Measurements from ENCODE around the gene STX2.

The STX2 gene

DNA sequence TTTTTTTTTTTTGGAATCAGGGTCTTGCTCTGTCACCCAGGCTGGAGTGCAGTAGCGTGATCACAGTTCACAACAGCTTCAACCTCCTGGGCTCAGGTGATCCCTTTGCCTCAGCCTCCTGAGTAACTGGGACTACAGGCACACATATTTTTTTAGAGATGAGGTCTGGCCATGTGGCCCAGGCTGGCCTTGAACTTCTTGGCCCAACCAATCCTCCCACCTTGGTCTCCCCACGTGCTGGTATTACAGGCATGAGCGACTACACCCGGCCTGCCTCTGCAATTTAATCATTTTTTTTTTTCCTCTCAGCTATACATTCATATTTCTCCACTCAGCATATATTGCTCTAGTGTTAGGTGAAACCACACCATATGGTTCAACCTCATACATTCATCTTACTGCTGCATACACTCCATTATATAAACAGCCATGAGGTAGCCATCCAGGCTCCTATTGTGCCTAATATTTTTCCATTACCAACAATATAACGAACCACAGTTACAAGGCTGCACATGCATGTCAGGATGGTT is 7.1 kb downstream of the STX2 start:
- in situ Hi-C loops (cut with MboI; ENCODE audit: low sequenced_read_pairs) = no loop called here

DNA sequence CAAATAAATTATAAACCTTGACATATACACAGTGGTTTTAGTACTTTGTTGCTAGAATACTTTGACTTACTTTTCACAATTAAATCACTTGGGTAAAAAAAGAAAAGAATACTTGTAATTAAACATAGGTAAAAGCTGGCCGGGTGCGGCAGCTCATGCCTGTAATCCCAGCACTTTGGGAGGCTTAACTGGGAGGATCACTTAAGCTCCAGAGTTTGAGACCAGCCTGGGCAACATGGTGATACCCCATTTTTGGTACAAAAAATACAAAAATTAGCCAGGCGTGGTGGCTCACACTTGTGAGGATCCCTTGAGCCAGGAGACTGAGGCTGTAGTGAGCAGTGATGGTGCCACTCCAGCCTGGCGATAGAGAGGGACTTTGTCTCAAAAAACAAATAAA is 7.8 kb downstream of the STX2 start:
- in situ Hi-C loops (cut with MboI; ENCODE audit: low sequenced_read_pairs) = no loop called here

DNA sequence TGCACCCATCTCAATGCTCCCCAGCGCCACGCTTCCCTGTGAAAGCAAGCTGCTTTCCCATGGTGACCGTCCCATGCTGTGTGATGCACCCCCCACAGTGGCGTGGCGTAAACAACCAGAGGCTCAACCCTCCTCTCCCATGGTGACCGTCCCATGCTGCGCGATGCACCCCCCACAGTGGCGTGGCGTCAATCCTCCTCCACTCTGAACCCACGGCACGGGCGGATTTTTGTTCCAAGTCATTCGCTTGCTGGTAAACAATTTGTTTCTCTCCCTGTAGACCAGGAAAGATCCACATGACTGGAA is 8.9 kb downstream of the STX2 start:
- in situ Hi-C loops (cut with MboI; ENCODE audit: low sequenced_read_pairs) = no loop called here

DNA sequence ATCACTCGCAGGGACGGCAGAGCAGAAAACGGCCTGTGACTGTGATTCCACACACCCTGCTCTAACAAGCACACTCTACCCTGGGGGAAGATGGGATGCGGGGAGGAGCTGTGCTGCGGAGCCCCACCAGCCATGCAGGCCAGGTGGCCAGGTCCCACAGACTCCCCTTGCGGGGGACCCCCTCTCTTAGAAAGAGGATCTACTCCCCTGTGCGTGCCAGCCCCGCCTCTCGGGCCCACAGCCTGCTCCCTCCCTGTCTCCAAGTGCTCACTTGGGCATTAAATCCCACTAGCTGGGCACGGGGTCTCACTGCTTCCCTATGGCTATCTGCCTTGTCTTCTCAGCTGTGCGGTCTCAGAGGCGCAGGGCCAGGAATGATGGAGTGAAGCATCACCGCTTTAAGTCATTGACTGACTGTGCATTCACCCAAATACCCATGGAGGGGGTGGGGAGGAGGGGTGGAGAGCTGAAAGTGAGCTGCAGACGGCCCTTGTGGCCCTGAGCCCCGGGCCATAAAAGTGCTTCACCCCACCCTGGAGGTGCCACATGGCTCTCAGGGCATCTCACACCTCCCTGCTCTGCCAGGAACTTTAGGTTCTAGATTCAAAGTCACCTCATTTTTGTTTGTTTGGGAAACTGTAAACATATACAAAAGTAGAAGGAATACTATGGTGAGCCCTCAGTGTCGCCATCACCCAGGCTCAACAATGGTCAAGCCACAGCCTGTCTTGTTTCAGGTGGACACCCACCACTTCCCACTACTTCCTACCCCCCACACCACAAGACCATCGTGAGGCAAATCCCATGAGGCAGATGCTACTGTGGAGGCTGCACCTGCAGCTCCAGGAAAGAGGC is 9.4 kb downstream of the STX2 start:
- in situ Hi-C loops (cut with MboI; ENCODE audit: low sequenced_read_pairs) = no loop called here

DNA sequence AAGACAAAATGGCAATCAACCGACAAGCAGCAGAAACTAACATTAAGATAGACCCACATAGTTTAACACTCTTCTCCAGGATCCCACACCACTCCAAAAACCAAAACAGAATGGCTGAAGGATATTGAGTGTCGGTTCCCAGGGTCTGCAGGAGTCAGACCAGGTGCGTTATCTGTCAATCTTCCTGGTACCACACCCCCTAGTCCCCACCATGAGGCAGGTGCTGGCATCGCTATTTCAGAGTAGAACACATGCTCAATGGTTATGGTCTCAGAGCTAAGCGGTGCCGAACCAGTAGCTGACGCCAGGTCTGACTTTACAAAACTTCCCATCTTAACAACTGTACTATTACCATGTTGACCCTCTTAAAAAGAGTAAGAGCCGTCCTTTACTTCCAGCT is 10.2 kb downstream of the STX2 start:
- in situ Hi-C loops (cut with MboI; ENCODE audit: low sequenced_read_pairs) = no loop called here

DNA sequence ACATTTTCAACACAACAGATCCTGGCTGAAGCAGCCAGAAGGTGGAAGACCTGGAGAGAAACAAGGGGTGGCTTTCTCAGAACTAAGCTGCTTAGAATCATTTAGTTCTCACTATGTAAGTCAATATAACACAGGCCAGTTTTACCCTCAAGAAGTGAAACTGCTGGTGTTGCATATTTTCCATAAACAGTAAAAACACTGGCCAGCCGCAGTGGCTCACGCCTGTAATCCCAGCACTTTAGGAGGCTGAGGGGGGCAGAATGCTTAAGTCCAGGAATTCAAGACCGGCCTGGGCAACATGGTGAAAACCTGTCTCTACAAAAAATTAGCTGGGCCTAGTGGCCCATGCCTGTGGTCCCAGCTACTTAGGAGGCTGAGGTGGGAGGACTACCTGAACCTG is 11.6 kb downstream of the STX2 start:
- in situ Hi-C loops (cut with MboI; ENCODE audit: low sequenced_read_pairs) = no loop called here

DNA sequence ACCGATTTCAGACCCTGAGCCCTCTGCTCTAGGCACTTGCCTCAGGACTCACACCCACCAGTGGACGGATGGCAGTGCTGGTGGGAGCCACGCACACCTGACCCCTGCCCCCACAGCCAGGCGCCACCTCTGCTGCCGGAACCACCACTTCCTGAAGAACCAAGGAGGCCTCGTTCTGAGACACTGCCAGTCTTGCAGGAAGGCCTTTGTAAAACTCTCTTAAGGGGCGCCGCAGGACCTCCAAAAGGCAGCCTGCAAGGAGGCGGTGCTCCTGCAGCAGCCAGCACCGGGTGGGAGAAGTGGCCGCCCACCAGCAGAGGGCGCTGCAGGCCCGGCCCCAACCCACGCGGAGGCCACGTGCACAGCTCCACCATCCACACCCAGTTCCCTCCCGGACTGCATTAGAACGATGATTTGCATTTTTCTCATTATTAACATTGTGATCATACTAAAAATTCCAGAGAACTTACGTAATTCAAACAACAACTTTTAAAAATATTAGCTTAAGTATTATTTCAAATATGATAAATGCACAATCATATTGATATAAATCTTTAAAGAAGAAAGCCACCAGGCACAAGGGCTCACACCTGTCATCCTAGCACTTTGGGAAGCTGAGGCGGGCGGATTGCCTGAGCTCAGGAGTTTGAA is 12.8 kb downstream of the STX2 start:
- in situ Hi-C loops (cut with MboI; ENCODE audit: low sequenced_read_pairs) = no loop called here

DNA sequence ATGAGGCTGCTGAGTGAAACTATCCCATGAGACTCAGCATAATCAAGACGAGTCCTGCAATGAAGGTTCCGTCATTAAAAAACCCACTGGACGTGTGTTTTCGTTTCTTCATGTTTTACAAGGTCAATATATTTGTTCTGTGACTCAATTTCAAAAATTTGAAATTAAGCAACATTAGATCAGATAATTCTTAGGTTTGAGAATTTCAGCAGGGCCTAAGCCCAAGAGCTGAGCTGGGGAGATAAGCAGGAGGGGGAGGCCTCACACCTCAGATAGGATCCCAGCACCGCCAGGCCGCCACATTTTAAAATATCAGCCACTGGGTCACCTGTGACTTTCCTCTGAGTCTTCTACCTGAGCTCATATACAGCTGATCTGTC is 13.3 kb downstream of the STX2 start:
- in situ Hi-C loops (cut with MboI; ENCODE audit: low sequenced_read_pairs) = no loop called here

DNA sequence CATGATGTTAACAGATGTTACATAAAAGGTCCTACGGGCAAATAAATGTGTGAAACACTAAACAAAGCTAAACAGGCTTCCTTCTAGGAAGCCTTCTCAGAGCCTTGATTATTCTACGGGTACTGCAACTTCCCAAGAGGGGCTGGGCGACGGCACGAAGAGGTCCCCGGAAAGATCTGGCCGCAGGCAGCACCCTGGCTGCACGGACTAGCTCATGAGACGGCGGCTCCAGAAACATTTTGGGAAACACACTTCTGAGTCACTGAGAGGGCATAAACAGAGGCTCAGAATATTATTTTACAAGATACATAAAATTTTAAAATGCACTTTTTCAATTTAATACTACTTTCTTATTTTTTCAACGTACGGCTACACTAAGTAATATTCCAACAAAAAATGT is 19.4 kb downstream of the STX2 start:
- in situ Hi-C loops (cut with MboI; ENCODE audit: low sequenced_read_pairs) = no loop called here

DNA sequence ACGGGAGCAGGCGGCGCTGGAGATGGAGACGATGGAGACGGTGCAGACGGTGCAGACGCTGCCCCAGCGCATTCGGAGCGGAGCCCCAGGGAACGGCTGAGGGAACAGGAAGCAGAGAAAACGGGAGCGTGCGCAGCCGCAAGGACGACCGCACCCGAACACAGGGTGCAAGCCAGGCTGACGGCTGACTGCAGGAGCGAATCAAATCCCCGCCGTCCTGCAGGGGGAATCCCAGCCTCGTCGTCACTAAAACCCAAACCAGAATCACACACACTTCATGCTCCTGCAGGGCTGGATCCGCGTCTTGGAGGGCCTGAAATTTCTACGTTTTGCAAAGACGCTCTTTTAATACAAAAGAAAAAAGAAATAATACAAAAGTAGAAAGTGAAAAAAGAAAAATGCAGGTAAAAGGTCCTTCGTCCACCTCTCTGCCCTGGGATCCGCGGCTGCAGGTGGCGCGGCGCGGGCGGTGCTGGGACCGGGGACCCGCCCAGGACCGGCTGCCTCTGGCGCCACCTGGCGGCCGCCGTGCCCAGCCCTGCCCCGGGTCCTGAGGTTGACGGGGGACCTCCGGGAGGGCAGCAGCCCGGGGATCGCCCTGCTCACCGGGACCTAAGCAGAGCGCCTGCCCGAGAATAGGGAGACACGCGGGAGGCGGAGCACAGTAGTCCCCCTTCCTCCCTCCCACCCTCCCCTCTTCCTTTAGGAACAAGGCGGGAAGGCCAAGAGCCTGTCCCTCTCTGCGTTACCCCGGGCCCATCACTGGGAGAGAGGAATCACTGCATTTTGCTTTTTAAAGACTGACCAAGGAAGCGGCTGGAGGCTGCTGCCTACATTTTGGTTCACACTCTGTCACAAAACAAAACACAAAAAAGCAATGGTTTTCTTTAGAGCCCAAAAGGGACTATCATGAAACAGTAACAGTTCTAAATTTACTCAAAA is 20.1 kb downstream of the STX2 start:
- in situ Hi-C loops (cut with MboI; ENCODE audit: low sequenced_read_pairs) = no loop called here

DNA sequence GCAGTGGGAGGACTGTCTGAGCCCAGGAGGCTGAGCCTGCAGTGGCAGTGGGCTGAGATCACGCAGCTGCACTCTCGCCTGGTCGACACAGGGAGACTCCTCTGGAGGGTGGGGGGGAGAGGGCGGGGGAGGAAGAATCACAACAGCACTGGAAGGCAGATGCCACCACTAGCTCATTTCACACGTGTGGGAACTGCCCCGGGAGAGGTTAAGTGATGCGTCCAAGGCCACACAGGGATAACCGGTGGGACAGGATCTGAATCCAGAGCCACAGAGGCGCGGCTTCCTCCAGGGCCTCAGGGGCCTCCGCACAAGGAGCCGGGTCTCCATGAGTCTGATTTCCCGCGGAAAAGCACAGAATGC is 20.8 kb downstream of the STX2 start:
- in situ Hi-C loops (cut with MboI; ENCODE audit: low sequenced_read_pairs) = no loop called here

DNA sequence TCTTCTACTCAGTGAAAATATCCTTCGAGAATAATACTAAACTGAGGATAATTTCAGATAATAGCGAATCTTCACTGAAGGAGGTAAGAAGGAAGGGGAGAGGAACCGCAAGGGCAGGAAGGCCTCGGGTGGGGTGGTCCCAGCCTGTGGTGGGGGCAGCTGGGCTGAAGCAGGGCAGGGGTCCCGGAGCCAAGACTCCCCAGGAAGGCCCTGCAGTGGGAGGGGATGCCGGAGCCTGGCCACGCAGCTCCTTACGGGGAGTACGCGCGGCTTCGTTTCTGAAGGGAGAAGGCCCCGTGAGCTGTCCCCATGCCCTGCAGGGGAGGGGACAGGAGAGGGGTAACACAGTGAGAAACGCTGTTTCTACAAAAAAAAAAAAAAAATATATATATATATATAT is 21.2 kb downstream of the STX2 start:
- in situ Hi-C loops (cut with MboI; ENCODE audit: low sequenced_read_pairs) = no loop called here

DNA sequence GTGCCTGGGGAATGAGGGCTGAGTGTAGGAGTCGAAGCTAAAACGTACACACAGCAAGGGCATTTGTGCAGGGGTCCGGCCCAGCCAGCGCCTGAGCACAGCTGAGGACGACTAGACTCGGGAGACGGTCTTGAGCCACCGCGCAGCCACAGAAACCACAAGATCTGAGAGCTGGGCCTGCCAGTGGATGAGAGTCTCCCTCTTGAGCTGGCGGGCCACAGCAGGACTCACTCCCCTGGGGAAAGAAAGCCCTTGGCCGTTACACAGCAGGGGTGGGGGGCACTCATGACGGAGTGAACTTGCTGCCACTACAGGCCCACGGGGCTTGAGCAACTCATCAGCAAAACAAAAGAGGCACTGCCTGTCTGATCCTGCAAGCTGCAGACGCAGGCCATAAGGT is 23.0 kb downstream of the STX2 start:
- in situ Hi-C loops (cut with MboI; ENCODE audit: low sequenced_read_pairs) = no loop called here

DNA sequence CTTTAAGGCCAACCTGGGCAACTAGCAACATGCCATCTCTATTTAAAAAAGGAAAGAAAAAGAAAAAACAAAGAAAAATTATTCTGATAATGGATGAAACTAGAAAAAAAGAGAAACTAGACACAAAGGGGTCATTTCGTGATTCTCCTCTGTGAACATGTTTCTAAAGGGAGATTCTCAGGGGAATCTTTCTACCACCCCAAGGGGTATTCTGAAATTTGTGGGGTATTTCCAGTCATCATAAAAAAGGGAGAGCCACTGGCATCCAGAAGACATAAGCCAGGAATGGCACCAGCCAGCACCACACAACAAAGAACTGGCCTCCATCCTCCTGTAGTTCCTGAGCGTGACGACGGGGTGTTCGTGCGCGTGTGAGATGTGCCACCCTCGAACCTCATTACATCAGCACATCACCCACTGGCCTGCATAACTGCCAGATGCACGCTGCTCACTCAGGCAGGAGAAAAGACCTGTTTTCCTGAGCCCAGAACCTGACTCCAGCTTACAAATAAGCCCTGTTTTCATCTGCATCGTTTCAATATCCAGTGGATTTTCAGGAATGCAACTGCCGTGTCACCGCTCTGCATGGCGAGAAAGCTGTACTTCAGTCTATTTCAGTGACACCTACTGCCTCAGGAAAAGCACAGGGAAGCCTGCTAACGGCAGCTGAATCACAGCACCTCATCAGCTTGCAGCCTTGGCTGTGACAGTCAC is 23.9 kb downstream of the STX2 start:
- in situ Hi-C loops (cut with MboI; ENCODE audit: low sequenced_read_pairs) = no loop called here

DNA sequence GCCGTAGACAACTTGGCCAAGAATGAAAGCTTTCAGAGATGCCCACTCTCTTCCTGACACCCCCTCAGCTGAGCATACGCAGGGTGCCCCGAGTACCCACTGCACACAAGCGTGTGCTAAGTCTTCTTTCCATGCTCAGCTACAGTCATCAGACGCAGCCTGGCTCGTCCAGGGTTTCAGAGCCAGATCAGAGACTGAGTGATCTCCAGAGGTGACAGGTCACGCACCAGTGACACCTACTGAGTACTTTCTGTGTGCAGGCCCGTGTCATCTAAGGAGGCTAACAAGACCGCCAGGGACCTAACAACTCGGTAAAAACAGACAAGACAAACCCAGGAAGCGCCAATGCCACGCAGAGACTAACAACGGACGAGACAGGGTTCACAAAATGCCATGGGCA is 25.1 kb downstream of the STX2 start:
- in situ Hi-C loops (cut with MboI; ENCODE audit: low sequenced_read_pairs) = no loop called here

DNA sequence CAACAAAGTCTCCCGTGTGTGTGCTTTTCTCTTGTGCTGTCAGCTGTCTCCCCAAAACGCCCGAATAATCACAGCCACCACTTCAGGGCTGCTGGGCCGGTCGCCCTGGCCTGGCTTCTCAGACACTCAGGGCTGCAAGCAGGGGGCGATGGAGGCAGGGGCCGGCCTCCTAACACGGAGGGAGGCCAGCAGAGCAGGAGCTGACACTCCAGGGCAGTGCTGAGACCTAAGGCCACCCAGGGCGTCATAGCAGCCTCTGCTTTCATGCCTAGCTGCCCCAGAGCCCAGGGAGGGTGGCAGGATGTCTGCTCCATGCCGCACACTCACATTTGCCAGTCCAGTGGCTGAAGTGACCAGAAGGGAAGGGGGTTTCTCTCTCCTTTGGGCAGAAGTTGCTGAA is 25.6 kb downstream of the STX2 start:
- in situ Hi-C loops (cut with MboI; ENCODE audit: low sequenced_read_pairs) = no loop called here

DNA sequence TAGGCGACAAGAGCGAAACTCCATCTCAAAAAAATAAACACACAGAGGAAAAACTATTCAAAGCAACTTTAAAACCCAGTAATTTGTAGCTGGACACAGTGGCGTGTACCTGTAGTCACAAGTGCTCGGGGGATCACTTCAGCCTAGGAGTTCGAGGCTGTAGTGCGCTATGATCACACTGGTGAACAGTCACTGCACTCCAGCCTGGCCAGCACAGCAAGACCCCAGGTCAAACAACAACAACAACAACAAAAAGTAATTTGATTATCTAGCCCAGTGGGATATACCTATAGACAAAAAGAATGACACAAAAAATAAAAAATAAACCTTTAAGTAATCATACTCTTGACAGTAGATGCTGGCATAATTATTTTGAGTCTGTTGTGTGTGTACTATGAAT is 29.3 kb downstream of the STX2 start:
- in situ Hi-C loops (cut with MboI; ENCODE audit: low sequenced_read_pairs) = no loop called here

DNA sequence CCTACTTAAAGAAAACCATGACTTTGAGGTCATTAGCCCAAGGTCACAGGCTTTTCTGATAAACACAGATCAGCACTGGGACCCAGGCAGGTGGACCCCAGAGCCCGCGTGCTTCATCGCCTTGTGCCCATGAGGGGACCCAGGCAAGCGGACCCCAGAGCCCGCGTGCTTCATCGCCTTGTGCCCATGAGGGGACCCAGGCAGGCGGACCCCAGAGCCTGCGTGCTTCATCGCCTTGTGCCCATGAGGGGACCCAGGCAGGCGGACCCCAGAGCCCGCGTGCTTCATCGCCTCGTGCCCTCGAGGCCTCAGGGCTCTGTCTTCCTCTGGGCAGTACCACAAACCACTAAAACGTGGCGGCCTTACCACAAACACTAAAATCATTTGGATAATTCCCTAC is 31.7 kb downstream of the STX2 start:
- in situ Hi-C loops (cut with MboI; ENCODE audit: low sequenced_read_pairs) = no loop called here

DNA sequence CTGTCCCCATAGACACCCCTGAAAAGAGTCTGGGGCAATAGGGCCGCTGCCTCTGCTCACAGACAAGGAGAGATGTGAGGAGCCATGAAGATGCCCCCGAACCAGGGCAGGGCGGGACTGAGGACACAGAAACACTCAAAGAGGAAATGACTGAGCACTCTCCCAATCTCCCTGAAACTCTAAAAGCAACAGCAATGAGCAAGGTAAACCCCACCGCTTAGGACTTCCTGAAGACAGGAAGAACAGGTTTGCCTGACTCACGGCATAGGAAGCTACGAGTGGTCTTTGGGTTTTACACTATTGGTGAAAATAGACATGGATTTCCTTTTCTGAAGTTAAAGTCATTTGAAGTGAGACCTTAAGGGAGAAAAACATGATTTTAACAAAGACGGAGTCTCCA is 32.5 kb downstream of the STX2 start:
- in situ Hi-C loops (cut with MboI; ENCODE audit: low sequenced_read_pairs) = no loop called here

DNA sequence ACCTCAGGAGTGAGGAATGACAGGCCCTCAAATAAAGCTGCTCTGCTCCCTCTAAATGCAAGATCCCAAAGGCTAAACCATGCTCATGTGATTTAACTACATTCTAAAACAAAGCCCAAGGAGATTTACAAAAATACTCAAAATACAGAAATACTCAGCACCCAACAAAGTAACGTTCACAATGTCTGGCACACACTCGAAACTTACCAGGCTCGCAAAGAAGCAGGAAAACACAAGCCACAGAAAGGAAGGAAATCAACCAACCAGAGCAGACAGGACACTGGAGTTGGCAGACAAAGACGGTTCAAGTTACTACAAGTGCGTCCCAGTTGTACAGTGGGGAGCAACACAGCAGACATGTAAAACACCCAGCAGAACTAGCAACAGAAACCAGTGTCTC is 33.4 kb downstream of the STX2 start:
- in situ Hi-C loops (cut with MboI; ENCODE audit: low sequenced_read_pairs) = no loop called here

DNA sequence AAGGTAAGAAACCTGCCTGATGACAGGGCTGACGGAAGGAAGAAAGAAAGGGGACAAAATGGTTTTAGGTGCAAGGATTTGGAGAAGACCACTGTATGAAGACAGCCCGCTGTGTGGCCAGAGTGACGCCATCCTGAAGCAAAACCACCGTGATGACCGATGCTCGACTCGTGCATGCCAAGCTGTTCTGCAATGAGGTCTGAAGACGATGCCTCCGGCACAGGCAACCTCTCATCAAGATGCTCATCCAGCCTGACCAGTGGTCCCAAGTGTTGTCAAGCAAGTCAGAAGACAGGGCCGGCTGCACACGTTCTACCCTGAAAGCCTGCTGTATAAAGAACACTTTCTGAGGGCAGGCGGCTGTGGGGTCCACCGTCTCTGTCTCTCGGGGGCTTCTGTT is 34.8 kb downstream of the STX2 start:
- in situ Hi-C loops (cut with MboI; ENCODE audit: low sequenced_read_pairs) = no loop called here
